Measurements from ENCODE around the gene ITGA7. TPM values are rescaled to one million over a fixed set of nuclear protein-coding genes. Genes with fewer than 3 reads are reported as not detected.

ITGA7 gene
- total and polyA plus RNA-seq, 9 donors = 195 to 461 (median 375) TPM

DNA sequence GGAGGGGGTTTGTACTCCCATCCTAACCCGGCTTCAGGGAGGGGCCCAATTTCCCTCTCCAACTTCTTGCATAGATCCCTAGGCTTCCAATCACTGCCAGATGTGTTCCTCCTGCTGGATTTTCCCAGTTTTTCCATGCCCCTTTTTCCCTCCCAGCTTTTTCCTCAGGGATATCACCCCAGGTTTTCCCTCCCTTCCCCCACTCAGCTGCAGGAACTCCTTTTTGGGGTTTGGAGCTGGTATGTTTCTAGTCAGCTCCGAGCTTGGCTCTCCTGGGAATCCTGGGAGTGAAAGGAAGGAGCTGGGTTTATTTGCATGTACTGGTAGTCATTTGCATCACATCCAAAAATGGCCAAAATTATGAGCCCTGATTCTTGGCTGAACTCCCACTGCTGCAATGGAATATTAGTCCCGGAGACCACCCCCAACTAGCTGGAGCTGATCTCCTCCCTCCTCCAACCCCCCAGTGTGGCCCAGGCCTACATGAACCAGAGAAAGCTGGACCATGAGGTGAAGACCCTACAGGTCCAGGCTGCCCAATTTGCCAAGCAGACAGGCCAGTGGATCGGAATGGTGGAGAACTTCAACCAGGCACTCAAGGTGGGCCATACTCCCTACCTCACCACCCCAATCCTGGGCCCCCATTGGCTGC lies 11.0 kb upstream of the ITGA7 start:
- peak overlapping the region; percentile 97 for H3K27ac ChIP-seq (ENCODE audit: low read length)
- 20% methylated on average over 2 of the region's 4 CpGs for whole genome bisulfite sequencing (ENCODE audit: insufficient coverage)
- H3K4me3 ChIP-seq (ENCODE audit: low read length) = no peak overlapping the region
- H3K36me3 ChIP-seq (ENCODE audit: control insufficient read depth, insufficient read depth, low read length) = peaks cover 36% of the 10 kb centered on the region
- H3K27me3 ChIP-seq (ENCODE audit: control insufficient read depth, insufficient read depth, low read length) = no peaks in the 10 kb centered on the region
- H3K9me3 ChIP-seq (replicated peaks; ENCODE audit: control insufficient read depth, low read depth, low read length) = no peaks in the 10 kb centered on the region
- peak; percentile 86 for DNase-seq
- peaks cover 70% of the 10 kb centered on the region for H3K4me1 ChIP-seq (ENCODE audit: control insufficient read depth, insufficient read depth, low read length)

DNA sequence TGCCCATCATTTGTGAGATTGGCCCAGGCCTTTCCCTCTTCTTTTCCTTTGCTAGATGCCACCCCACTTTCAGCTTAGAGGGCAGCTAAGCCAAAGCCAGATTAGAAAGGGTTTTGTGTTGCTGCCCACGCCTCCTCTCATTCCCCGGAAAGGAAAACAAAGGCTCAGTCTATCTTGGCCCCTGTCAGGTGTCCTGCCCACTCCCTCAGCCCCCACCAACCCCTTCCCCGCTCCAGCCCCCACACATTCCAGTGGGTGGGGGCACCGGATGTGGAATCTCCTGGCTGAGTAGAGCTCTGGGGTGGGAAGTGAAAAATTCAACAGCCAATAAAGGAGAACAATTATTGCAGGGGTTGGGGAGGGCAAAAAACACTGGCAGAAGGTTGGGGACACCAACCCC lies 10.3 kb upstream of the ITGA7 start:
- Histone ChIP-seq H3K27me3 (ENCODE audit: control insufficient read depth, insufficient read depth, low read length) (no peaks in the 10 kb centered on the region), H3K27ac (ENCODE audit: low read length) (peak overlapping the region; percentile 97), H3K9me3 (replicated peaks; ENCODE audit: control insufficient read depth, low read depth, low read length) (no peaks in the 10 kb centered on the region), H3K4me1 (ENCODE audit: control insufficient read depth, insufficient read depth, low read length) (peaks cover 68% of the 10 kb centered on the region), H3K36me3 (ENCODE audit: control insufficient read depth, insufficient read depth, low read length) (peaks cover 29% of the 10 kb centered on the region), H3K4me3 (ENCODE audit: low read length) (no peak overlapping the region)
- DNase-seq = peak; percentile 71
- 8% methylated on average over 2 of the region's 4 CpGs for WGBS (ENCODE audit: insufficient coverage)

DNA sequence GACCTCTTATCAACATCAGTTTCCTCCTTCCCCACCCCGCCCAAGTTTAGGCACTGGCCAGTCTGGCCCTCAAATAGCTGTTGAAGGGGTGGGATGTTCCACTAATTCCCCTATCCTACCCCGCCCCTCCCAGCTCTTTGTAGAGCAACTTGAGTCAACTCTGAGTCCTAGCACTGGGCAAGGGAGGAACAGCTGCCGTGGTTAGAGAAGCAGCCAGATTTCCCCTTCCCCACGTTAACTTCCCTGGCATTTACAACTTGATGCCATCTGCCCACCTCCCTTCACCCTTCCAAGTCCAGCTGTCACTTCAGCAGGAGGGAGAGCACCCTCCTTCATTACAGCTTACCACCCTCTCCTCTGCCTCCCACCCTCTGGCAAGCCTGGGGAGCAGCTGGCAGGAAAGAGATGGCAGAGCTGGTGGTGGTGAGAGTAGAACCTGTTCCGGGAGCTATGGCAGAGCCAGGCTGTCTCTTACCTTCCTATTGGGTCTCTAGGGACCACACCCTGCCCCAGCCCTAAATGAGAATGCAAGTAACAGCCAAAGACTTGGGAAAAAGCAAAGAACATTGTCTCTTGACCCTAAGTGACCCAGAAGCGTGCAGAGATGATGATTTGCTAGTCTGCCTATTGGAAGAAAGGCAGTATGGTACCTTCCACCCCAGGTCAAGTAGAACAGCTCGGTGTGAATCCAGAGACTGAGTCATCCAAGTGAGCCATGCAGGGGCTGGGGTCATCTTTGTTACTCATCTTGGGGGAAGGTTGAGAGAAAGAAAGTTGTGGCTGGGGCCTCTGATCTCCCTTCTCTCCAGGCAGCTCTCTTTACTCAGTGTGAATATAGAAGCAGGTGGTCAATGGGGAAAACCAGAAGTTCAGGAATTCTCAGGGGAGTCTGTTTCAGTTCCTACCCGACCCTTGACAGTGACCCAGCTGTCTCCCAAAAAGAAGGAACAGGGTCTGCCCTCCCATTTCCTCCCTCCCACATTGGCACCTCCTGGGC lies 9.6 kb upstream of the ITGA7 start:
- DNase-seq = peak; percentile 85
- no peaks in the 10 kb centered on the region for H3K27me3 ChIP-seq (ENCODE audit: control insufficient read depth, insufficient read depth, low read length)
- WGBS (ENCODE audit: insufficient coverage) = 38% methylated on average over 5 of the region's 8 CpGs
- H3K4me3 ChIP-seq (ENCODE audit: low read length) = peak overlapping the region; percentile 72
- H3K27ac ChIP-seq (ENCODE audit: low read length) = peak overlapping the region; percentile 97
- peaks cover 23% of the 10 kb centered on the region for H3K36me3 ChIP-seq (ENCODE audit: control insufficient read depth, insufficient read depth, low read length)
- H3K9me3 ChIP-seq (replicated peaks; ENCODE audit: control insufficient read depth, low read depth, low read length) = no peaks in the 10 kb centered on the region
- H3K4me1 ChIP-seq (ENCODE audit: control insufficient read depth, insufficient read depth, low read length) = peaks cover 73% of the 10 kb centered on the region

DNA sequence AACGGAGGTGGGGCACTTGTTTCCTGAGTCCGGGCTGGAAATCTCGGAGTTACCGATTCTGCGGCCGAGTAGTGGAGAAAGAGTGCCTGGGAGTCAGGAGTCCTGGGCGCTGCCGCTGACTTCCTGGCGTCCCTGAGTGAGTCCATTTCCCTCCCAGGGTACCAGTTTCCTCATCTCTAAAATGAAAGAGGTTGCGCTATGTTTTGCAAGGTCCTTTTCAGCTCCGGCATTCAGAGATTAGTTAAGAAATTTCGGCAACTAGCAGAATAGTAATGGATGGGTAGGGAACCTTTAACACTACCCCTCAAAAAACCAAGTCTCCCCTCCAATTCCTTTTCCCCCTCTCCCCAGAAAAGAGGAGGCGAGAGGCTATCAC lies 8.9 kb upstream of the ITGA7 start:
- Histone ChIP-seq H3K4me1 (ENCODE audit: control insufficient read depth, insufficient read depth, low read length) (peaks cover 71% of the 10 kb centered on the region), H3K27ac (ENCODE audit: low read length) (peak overlapping the region; percentile 97), H3K36me3 (ENCODE audit: control insufficient read depth, insufficient read depth, low read length) (peaks cover 19% of the 10 kb centered on the region), H3K27me3 (ENCODE audit: control insufficient read depth, insufficient read depth, low read length) (no peaks in the 10 kb centered on the region), H3K9me3 (replicated peaks; ENCODE audit: control insufficient read depth, low read depth, low read length) (no peaks in the 10 kb centered on the region), H3K4me3 (ENCODE audit: low read length) (peak overlapping the region; percentile 72)
- no peak for DNase-seq
- 0% methylated on average over 7 of the region's 13 CpGs for WGBS (ENCODE audit: insufficient coverage)

DNA sequence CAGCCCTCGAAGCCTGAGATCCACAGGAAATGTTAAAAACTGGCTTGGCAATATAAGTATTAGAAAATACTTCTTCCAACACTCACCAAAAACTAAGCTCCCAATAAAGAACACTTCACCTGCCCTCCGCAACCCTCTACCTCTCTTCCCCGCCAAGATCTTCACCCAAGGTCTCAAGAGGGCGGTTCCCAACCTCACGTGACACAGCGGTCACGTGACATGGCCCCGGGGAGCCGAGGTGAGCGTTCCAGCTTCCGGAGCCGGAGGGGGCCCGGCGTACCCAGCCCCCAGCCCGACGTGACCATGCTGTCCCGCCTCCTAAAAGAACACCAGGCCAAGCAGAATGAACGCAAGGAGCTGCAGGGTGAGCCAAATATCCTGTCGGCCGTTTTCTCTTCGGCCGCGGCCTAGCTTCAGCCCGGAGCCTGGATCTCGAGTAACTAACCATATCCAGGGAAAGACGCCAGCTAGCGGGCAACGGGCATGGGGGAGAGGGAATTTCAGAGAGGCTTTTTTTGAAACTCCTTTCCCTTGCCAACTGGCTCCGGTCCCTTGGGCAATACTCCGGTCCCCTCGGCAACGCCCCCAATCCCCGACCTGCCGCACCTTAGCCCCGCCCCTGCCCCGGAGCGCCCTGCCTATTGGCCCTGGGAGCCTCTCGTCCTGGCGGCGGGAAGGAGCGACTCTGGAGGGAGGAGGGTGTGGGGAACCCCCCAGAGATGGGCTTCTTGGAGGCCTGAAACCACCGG lies 8.3 kb upstream of the ITGA7 start, which contains the start of gene BLOC1S1:
Gene BLOC1S1, plus strand, starts transcription at position 214 of the 749 bp plus-strand sequence. Its CDS starts 6 bp downstream, at position 220.
- peaks cover 14% of the 10 kb centered on the region for H3K36me3 ChIP-seq (ENCODE audit: control insufficient read depth, insufficient read depth, low read length)
- WGBS (ENCODE audit: insufficient coverage) = 0% methylated on average over 22 of the region's 42 CpGs
- peak within 1 kb of the TSS; percentile 72 for H3K4me3 ChIP-seq (ENCODE audit: low read length)
- peak within 1 kb of the TSS; percentile 97 for H3K27ac ChIP-seq (ENCODE audit: low read length)
- no peaks in the 10 kb centered on the region for H3K9me3 ChIP-seq (replicated peaks; ENCODE audit: control insufficient read depth, low read depth, low read length)
- H3K27me3 ChIP-seq (ENCODE audit: control insufficient read depth, insufficient read depth, low read length) = no peaks in the 10 kb centered on the region
- H3K4me1 ChIP-seq (ENCODE audit: control insufficient read depth, insufficient read depth, low read length) = peaks cover 65% of the 10 kb centered on the region
- DNase-seq = peak; percentile 96

DNA sequence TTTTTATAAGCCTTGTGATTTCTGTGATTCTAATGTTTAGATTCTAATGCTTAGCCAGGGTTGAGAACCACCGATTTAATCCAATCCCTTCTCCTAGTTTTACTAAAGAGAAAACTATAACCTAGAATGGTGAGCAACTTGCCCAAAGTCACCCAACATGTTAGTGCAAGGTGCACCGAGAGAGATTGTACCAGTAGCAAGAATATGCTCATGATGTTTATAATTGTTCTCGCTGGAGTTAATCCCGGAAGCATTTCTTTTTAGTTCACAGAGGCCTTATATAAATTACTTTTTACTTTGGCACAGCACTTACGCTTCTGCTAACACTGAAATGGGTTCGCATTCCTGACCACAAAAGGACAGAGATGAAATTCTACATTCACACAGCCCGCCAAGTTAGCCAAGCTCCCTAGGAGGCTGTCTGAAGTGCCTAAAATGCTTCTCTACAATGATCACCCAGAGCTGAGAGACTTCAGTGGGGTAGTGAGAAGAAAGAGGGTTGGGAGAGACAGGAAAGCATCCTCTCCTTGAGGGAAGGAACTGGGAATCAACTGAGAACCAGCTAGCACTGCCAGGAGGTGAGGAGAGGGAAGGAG lies 7.6 kb upstream of the ITGA7 start:
- H3K4me1 ChIP-seq (ENCODE audit: control insufficient read depth, insufficient read depth, low read length) = peaks cover 58% of the 10 kb centered on the region

DNA sequence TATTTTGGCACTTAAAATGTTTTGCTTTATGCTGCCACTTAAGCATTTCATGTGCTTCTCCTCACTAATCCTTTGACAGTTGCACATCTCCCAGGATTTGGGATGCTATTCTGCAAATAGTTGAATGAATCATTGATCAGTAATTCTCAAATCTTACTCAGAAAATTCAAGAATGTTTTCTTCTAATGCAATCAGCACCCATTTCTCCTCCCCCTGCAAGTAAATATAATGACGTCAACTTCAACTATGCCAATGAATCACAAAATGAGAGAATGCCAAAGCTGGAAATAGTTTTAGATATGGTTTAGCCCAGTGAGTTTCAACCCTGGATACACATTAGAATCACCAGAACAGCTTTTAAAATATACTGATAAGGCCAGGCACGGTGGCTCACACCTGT lies 6.0 kb upstream of the ITGA7 start:
- H3K4me3 ChIP-seq (ENCODE audit: low read length) = no peak overlapping the region
- H3K9me3 ChIP-seq (replicated peaks; ENCODE audit: control insufficient read depth, low read depth, low read length) = no peaks in the 10 kb centered on the region
- WGBS (ENCODE audit: insufficient coverage) = 100% methylated on average over 1 of the region's 2 CpGs
- peaks cover 4% of the 10 kb centered on the region for H3K36me3 ChIP-seq (ENCODE audit: control insufficient read depth, insufficient read depth, low read length)
- no peak for DNase-seq
- H3K27ac ChIP-seq (ENCODE audit: low read length) = no peak overlapping the region
- H3K27me3 ChIP-seq (ENCODE audit: control insufficient read depth, insufficient read depth, low read length) = peaks cover 6% of the 10 kb centered on the region
- H3K4me1 ChIP-seq (ENCODE audit: control insufficient read depth, insufficient read depth, low read length) = peaks cover 53% of the 10 kb centered on the region

More for the DNA sequence above, 7.6 kb upstream of the ITGA7 start:
- Histone ChIP-seq H3K27me3 (ENCODE audit: control insufficient read depth, insufficient read depth, low read length) (no peaks in the 10 kb centered on the region), H3K9me3 (replicated peaks; ENCODE audit: control insufficient read depth, low read depth, low read length) (no peaks in the 10 kb centered on the region), H3K4me3 (ENCODE audit: low read length) (peak overlapping the region; percentile 72), H3K27ac (ENCODE audit: low read length) (peak overlapping the region; percentile 97), H3K36me3 (ENCODE audit: control insufficient read depth, insufficient read depth, low read length) (peaks cover 13% of the 10 kb centered on the region)
- DNase-seq = no peak
- 80% methylated on average over 3 of the region's 7 CpGs for WGBS (ENCODE audit: insufficient coverage)

DNA sequence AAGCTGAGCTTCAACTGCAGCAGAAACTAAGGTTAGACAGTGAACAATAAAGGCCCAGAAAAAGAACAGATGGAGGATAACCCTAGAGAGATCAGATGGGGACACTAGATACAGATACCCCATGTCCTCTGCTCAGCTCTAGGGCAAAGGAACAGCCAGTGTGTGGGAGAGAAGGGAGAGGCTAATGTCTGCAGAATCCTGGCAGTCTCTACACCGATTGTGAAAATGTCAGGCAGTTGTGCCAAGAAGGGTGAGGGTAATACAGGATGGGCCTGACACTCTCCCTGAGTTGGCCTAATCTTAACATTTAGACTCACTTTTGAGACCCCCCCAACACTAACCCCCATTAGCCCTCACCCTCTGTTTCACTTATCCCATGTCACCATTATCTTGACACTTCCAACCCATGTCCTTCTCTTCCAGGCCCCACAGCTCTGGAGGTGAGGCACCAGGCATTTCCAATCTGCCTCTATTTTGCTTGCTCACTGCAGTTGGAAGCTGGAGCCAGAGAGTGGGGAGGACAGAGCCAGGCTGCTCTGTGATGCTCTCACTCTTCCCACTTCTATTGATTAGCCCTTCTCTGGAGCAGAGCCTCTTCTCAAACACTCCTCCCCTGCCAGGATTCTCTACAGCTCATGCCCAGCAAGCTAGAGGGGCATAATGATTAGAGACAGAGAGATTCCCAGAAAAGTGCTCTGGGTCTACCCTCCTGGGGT lies 5.2 kb upstream of the ITGA7 start:
- no peak overlapping the region for H3K4me3 ChIP-seq (ENCODE audit: low read length)
- no peaks in the 10 kb centered on the region for H3K36me3 ChIP-seq (ENCODE audit: control insufficient read depth, insufficient read depth, low read length)
- peak overlapping the region; percentile 74 for H3K27ac ChIP-seq (ENCODE audit: low read length)
- DNase-seq = no peak
- H3K9me3 ChIP-seq (replicated peaks; ENCODE audit: control insufficient read depth, low read depth, low read length) = no peaks in the 10 kb centered on the region
- H3K4me1 ChIP-seq (ENCODE audit: control insufficient read depth, insufficient read depth, low read length) = peaks cover 52% of the 10 kb centered on the region
- WGBS (ENCODE audit: insufficient coverage) = no CpG with 5 or more reads among the region's 1 CpG
- H3K27me3 ChIP-seq (ENCODE audit: control insufficient read depth, insufficient read depth, low read length) = peaks cover 8% of the 10 kb centered on the region
